Suprapubic skin (tissue), 4 donors: ENCODE measurements around the gene RTBDN.

Source experiments
- EP300 ChIP-seq: sonication (generic); formaldehyde crosslinking; IDR thresholded peaks from one replicate; pipeline ENCODE4 v1.6.1; 2017; ENCODE audit warnings: antibody characterized with exemption
- POLR2A ChIP-seq, 2 donors: fragments of 450-650 bp; IDR thresholded peaks; one replicate each; pipeline ENCODE4 v1.6.1; 2017; ENCODE audit warnings: antibody characterized with exemption in 2 of 2, mild to moderate bottlenecking in 2 of 2, moderate library complexity in 2 of 2
- POLR2AphosphoS5 ChIP-seq, 3 donors: sonication (generic); formaldehyde crosslinking; IDR thresholded peaks; one replicate each; pipeline ENCODE4 v1.6.1; 2017; ENCODE audit warnings: antibody characterized with exemption in 3 of 3
- TF ChIP-seq, protein P1 (sequence below), 2 donors: fragments of 200-600 bp in 1 of 2; fragments of 450-650 bp in 1 of 2; sonication (generic) in 1 of 2; IDR thresholded peaks; one replicate each; pipeline ENCODE4 v1.5.1; 2016 to 2019; ENCODE audit warnings: antibody characterized with exemption in 2 of 2, mild to moderate bottlenecking in 1 of 2, moderate library complexity in 1 of 2

- TF ChIP-seq POLR2AphosphoS5 (IDR thresholded peaks at IDR 0.05) = peak; percentile 100
- peak; percentile 100 for TF ChIP-seq POLR2A (IDR thresholded peaks at IDR 0.05)
- TF ChIP-seq, protein P1, sequence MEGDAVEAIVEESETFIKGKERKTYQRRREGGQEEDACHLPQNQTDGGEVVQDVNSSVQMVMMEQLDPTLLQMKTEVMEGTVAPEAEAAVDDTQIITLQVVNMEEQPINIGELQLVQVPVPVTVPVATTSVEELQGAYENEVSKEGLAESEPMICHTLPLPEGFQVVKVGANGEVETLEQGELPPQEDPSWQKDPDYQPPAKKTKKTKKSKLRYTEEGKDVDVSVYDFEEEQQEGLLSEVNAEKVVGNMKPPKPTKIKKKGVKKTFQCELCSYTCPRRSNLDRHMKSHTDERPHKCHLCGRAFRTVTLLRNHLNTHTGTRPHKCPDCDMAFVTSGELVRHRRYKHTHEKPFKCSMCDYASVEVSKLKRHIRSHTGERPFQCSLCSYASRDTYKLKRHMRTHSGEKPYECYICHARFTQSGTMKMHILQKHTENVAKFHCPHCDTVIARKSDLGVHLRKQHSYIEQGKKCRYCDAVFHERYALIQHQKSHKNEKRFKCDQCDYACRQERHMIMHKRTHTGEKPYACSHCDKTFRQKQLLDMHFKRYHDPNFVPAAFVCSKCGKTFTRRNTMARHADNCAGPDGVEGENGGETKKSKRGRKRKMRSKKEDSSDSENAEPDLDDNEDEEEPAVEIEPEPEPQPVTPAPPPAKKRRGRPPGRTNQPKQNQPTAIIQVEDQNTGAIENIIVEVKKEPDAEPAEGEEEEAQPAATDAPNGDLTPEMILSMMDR (IDR thresholded peaks at IDR 0.05) = peak in 1 of 2 donors; percentile 5
- TF ChIP-seq EP300 = peak; percentile 76
These were observed 42.9 kb downstream of the RTBDN start, which contains the start of gene JUNB for GRCh38 chr19:12791345-12792050.
